Glutamatergic neuron (in vitro differentiated cells): Measurements from ENCODE around the gene APP. TPM values are rescaled to one million over a fixed set of nuclear protein-coding genes. Genes with fewer than 3 reads are reported as not detected.

Experiments
- DNase-seq: peaks from one replicate; pipeline ENCODE4 v3.0.0; 2022
- H3K27ac Mint-ChIP-seq: one replicate; pipeline ENCODE4 v1.8.0; 2020; ENCODE audit warnings: mild to moderate bottlenecking, mixed read lengths, inconsistent platforms; ENCODE audit not compliant: unreplicated experiment
- H3K27me3 Mint-ChIP-seq: one replicate; pipeline ENCODE4 v1.8.0; 2020; ENCODE audit warnings: mild to moderate bottlenecking, moderate library complexity, mixed read lengths, inconsistent platforms; ENCODE audit not compliant: unreplicated experiment
- H3K36me3 Mint-ChIP-seq: one replicate; pipeline ENCODE4 v1.8.0; 2020; ENCODE audit warnings: mild to moderate bottlenecking, mixed read lengths, inconsistent platforms; ENCODE audit not compliant: unreplicated experiment
- H3K4me1 Mint-ChIP-seq: one replicate; pipeline ENCODE4 v1.8.0; 2020; ENCODE audit warnings: mild to moderate bottlenecking, low read depth, mixed read lengths, inconsistent platforms; ENCODE audit not compliant: unreplicated experiment
- H3K4me3 Mint-ChIP-seq: one replicate; pipeline ENCODE4 v1.8.0; 2020; ENCODE audit warnings: mild to moderate bottlenecking, mixed read lengths, inconsistent platforms; ENCODE audit not compliant: unreplicated experiment
- H3K9me3 Mint-ChIP-seq: one replicate; pipeline ENCODE4 v1.8.0; 2020; ENCODE audit warnings: mild to moderate bottlenecking, moderate library complexity, mixed read lengths, inconsistent platforms; ENCODE audit not compliant: unreplicated experiment
- CTCF ChIP-seq: fragments of 200-600 bp; sonication (generic); IDR thresholded peaks from one replicate; pipeline ENCODE4 v1.5.0; 2021; ENCODE audit not compliant: partially characterized antibody, unreplicated experiment
- total RNA-seq: library from RNA; stranded (reverse); fragmentation: NEBNext Ultra II Directional; extraction: Animal tissue kit (Norgen Biotek cat#: 25700); gene quantifications from one replicate; pipeline ENCODE4 v1.2.1, GENCODE V29; 2021; ENCODE audit not compliant: unreplicated experiment

Gene APP
- total RNA-seq, 1 donor from 2014 or later = 735 TPM

GRCh38 chr21:26057477-26058170 lies 112.9 kb downstream of the APP start:
- TF ChIP-seq CTCF = no peak
- Mint-ChIP-seq H3K9me3 (peaks cover 3% of the 10 kb centered on the region), H3K4me1 (peaks cover 28% of the 10 kb centered on the region), H3K4me3 (no peak overlapping the region), H3K27me3 (no peaks in the 10 kb centered on the region), H3K36me3 (no peaks in the 10 kb centered on the region), H3K27ac (peak overlapping the region; percentile 10)
- DNase-seq = no peak

GRCh38 chr21:26055841-26056264 lies 114.7 kb downstream of the APP start:
- TF ChIP-seq CTCF = no peak
- Mint-ChIP-seq H3K9me3 (peaks cover 3% of the 10 kb centered on the region), H3K4me3 (no peak overlapping the region), H3K36me3 (no peaks in the 10 kb centered on the region), H3K27me3 (no peaks in the 10 kb centered on the region), H3K27ac (peak overlapping the region; percentile 8), H3K4me1 (peaks cover 30% of the 10 kb centered on the region)
- no peak for DNase-seq

DNA sequence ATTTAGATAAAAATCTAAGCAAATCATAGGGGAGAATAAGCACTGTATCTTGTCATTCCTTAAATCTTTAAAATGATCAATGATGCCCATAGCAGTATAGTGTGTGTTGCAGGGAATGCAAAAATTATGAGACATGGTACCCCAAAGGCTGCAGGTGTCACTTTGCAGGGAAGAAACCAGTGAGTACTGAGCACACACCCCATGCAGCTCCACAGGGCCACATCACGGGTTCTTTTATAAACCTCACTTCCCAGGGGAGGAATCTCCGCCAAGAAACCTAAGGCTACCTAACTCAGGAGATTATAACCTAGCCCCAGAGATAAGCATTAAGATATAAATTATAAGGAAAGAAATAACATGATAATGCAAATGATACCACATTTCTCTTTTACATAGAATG lies 115.6 kb downstream of the APP start:
- no peaks in the 10 kb centered on the region for H3K27me3 Mint-ChIP-seq
- no peak for TF ChIP-seq CTCF
- no peak overlapping the region for H3K27ac Mint-ChIP-seq
- no peak overlapping the region for H3K4me3 Mint-ChIP-seq
- H3K4me1 Mint-ChIP-seq = peaks cover 29% of the 10 kb centered on the region
- DNase-seq = no peak
- no peaks in the 10 kb centered on the region for H3K36me3 Mint-ChIP-seq
- H3K9me3 Mint-ChIP-seq = peaks cover 5% of the 10 kb centered on the region

DNA sequence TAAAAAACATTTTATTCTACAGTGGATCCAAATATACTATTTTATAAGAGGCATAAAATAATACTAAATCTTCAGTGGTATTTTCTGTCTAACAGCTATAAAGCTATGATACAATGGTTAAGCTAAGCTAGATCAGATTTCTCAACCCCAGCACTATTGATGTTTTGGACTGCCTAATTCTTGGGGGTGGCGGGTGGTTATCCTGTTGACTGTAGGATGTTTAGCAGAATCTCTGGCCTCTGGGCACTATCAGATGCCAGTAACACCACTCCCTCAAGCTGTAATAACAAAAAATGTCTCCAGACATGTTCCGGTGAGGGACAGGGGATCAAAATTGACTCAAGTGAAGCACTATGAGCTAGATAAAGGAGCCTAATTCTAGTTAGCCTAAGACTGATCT lies 118.5 kb downstream of the APP start:
- H3K36me3 Mint-ChIP-seq = peaks cover 9% of the 10 kb centered on the region
- H3K4me1 Mint-ChIP-seq = peaks cover 34% of the 10 kb centered on the region
- H3K27me3 Mint-ChIP-seq = peaks cover 4% of the 10 kb centered on the region
- TF ChIP-seq CTCF = no peak
- no peak overlapping the region for H3K4me3 Mint-ChIP-seq
- no peak overlapping the region for H3K27ac Mint-ChIP-seq
- no peak for DNase-seq
- peaks cover 9% of the 10 kb centered on the region for H3K9me3 Mint-ChIP-seq

- Mint-ChIP-seq H3K9me3 (peaks cover 15% of the 10 kb centered on the region), H3K27me3 (peaks cover 4% of the 10 kb centered on the region), H3K36me3 (peaks cover 18% of the 10 kb centered on the region), H3K27ac (peak overlapping the region; percentile 88), H3K4me1 (peaks cover 34% of the 10 kb centered on the region), H3K4me3 (no peak overlapping the region)
- no peak for TF ChIP-seq CTCF
- DNase-seq = peak; percentile 24
These were observed 119.7 kb downstream of the APP start for GRCh38 chr21:26050857-26051256.
